RWPE1 (cell line): Measurements from ENCODE around the gene ANO3.

Experiments
- CTCF ChIA-PET: fragments of 350-600 bp; sonication (Branson Sonifier 250); formaldehyde crosslinking; extraction: SDS; loops from one replicate; lab custom pipeline; 2021; lab: Yijun Ruan, JAX
- POLR2A ChIA-PET: fragments of 400-600 bp; formaldehyde crosslinking; extraction: SDS; loops from one replicate; lab custom pipeline; 2020; ENCODE audit warnings: antibody characterized with exemption; ENCODE audit not compliant: low non-redundant PET; lab: Yijun Ruan, JAX
- DNase-seq: peaks from one replicate; pipeline ENCODE4 v3.0.0; 2012; ENCODE audit warnings: low spot score
- H3K27ac ChIP-seq: fragments of 450-650 bp; 2 replicates; pipeline ENCODE4 v1.5.1; 2017
- CTCF ChIP-seq: fragments of 450-650 bp; conservative IDR thresholded peaks from 2 replicates; pipeline ENCODE4 v1.5.1; 2017; ENCODE audit warnings: low read depth, mild to moderate bottlenecking

The ANO3 gene

GRCh38 chr11:26467506-26467905 lies 135.6 kb downstream of the ANO3 start:
- no peak for TF ChIP-seq CTCF
- H3K27ac ChIP-seq, result no peak overlapping the region
- no peak for DNase-seq
- POLR2A ChIA-PET, result no interaction called here
- CTCF ChIA-PET, result interaction anchor here (0.7 kb wide), 1 partner anchor 25 kb away, joined by 4 read pairs; no protein-coding TSS in a partner anchor

GRCh38 chr11:26470992-26471391 lies 139.1 kb downstream of the ANO3 start:
- CTCF ChIA-PET, result no interaction called here
- H3K27ac ChIP-seq, result no peak overlapping the region
- POLR2A ChIA-PET, result no interaction called here
- no peak for TF ChIP-seq CTCF
- DNase-seq, result no peak

- ChIA-PET CTCF (interaction anchor here (0.6 kb wide), 1 partner anchor 481 kb away, joined by 4 read pairs; no protein-coding TSS in a partner anchor), POLR2A (no interaction called here)
- H3K27ac ChIP-seq, result no peak overlapping the region
- no peak for DNase-seq
- no peak for TF ChIP-seq CTCF
These were observed 141.6 kb downstream of the ANO3 start for GRCh38 chr11:26473216-26474194.

- no peak for DNase-seq
- POLR2A ChIA-PET, result no interaction called here
- CTCF ChIA-PET, result no interaction called here
- H3K27ac ChIP-seq, result no peak overlapping the region
- no peak for TF ChIP-seq CTCF
These were observed 142.5 kb downstream of the ANO3 start for GRCh38 chr11:26474401-26474800.

GRCh38 chr11:26477396-26477795 lies 145.5 kb downstream of the ANO3 start:
- DNase-seq, result no peak
- POLR2A ChIA-PET, result no interaction called here
- CTCF ChIA-PET, result no interaction called here
- TF ChIP-seq CTCF, result no peak
- H3K27ac ChIP-seq, result no peak overlapping the region

GRCh38 chr11:26478710-26479109 lies 146.8 kb downstream of the ANO3 start:
- H3K27ac ChIP-seq, result no peak overlapping the region
- ChIA-PET CTCF (interaction anchor here (0.7 kb wide), 1 partner anchor 78 kb away, joined by 3 read pairs; no protein-coding TSS in a partner anchor), POLR2A (no interaction called here)
- DNase-seq, result no peak
- no peak for TF ChIP-seq CTCF
